GM23248 (cell line): Measurements from ENCODE around the gene BCO1. TPM values are rescaled to one million over a fixed set of nuclear protein-coding genes. Genes with fewer than 3 reads are reported as not detected.

Experiments used
- DNase-seq: peaks from one replicate; pipeline ENCODE4 v3.0.0-alpha.2; 2015
- H2AFZ ChIP-seq: fragments of 200-600 bp; sonication (generic); 2 replicates; pipeline ENCODE4 v1.6.1; 2016; ENCODE audit warnings: antibody characterized with exemption
- H3F3A ChIP-seq: fragments of 200-600 bp; sonication (generic); 2 replicates; pipeline ENCODE4 v1.6.1; 2016; ENCODE audit warnings: mild to moderate bottlenecking, antibody characterized with exemption, mixed run types; ENCODE audit not compliant: insufficient read depth
- H3K27ac ChIP-seq: fragments of 200-600 bp; sonication (generic); 2 replicates; pipeline ENCODE4 v1.5.1; 2016; ENCODE audit warnings: mild to moderate bottlenecking
- H3K27me3 ChIP-seq: fragments of 200-600 bp; sonication (generic); replicated peaks from 2 replicates; pipeline ENCODE4 v1.6.1; 2016; ENCODE audit warnings: mild to moderate bottlenecking; ENCODE audit not compliant: insufficient read depth
- H3K36me3 ChIP-seq: fragments of 200-600 bp; sonication (generic); 2 replicates; pipeline ENCODE4 v1.6.1; 2016; ENCODE audit warnings: low read depth, mild to moderate bottlenecking
- H3K4me1 ChIP-seq: fragments of 200-600 bp; sonication (generic); 2 replicates; pipeline ENCODE4 v1.6.1; 2016; ENCODE audit warnings: mild to moderate bottlenecking; ENCODE audit not compliant: insufficient read depth
- H3K4me2 ChIP-seq: fragments of 200-600 bp; sonication (generic); one replicate; pipeline ENCODE4 v1.6.1; 2016; ENCODE audit warnings: mild to moderate bottlenecking; ENCODE audit not compliant: unreplicated experiment
- H3K4me3 ChIP-seq: fragments of 200-600 bp; sonication (generic); 2 replicates; pipeline ENCODE4 v1.5.1; 2016; ENCODE audit warnings: mild to moderate bottlenecking
- H3K79me2 ChIP-seq: fragments of 200-600 bp; sonication (generic); 2 replicates; pipeline ENCODE4 v1.6.1; 2016; ENCODE audit warnings: mild to moderate bottlenecking; ENCODE audit not compliant: insufficient read depth
- H3K9ac ChIP-seq: fragments of 200-600 bp; sonication (generic); 2 replicates; pipeline ENCODE4 v1.6.1; 2016; ENCODE audit warnings: mild to moderate bottlenecking
- H3K9me2 ChIP-seq: fragments of 200-600 bp; sonication (generic); 2 replicates; pipeline ENCODE4 v1.6.1; 2016; ENCODE audit warnings: mixed run types, mild to moderate bottlenecking, moderate library complexity; ENCODE audit not compliant: insufficient read depth
- H3K9me3 ChIP-seq: fragments of 200-600 bp; sonication (generic); one replicate; pipeline ENCODE4 v1.6.1; 2017; ENCODE audit warnings: low read depth
- H4K20me1 ChIP-seq: fragments of 200-600 bp; sonication (generic); 2 replicates; pipeline ENCODE4 v1.6.0; 2016; ENCODE audit not compliant: insufficient read depth
- EZH2 ChIP-seq: fragments of 200-600 bp; sonication (generic); IDR thresholded peaks from 2 replicates; pipeline ENCODE4 v1.6.1; 2018; ENCODE audit warnings: antibody characterized with exemption, mild to moderate bottlenecking; ENCODE audit not compliant: insufficient read depth, poor library complexity, severe bottlenecking
- EZH2phosphoT487 ChIP-seq: fragments of 200-600 bp; sonication (generic); IDR thresholded peaks from 2 replicates; pipeline ENCODE4 v1.6.1; 2018; ENCODE audit warnings: antibody characterized with exemption, moderate library complexity, mild to moderate bottlenecking, low read depth; ENCODE audit not compliant: insufficient read depth
- WGBS, 2 experiments: methylation state at CpG; one replicate each; pipeline ENCODE4 v1.1.6; 2015 to 2017; ENCODE audit warnings: low lambda C conversion rate in 2 of 2, low coverage in 1 of 2; ENCODE audit errors: missing lambda C conversion rate in 2 of 2; 5-methylcytosine and 5-hydroxymethylcytosine counted together
- in situ Hi-C: fragments of 300-500 bp; cut with MboI; formaldehyde crosslinking; loops from 2 replicates; pipeline ENCODE4 v1.15.0; 2020
- polyA plus RNA-seq: library from polyadenylated mRNA; unstranded; fragments of >200 nt; fragmentation: Nextera tagmentation; extraction: Ambion mirVana; gene quantifications from 2 replicates; pipeline ENCODE4 v1.2.1, GENCODE V29; 2016
- total RNA-seq: library from RNA; depleted of rRNA; stranded (reverse); fragments of >200 nt; shearing (Covaris generic); gene quantifications from 2 replicates; pipeline ENCODE4 v1.2.3, GENCODE V29; 2014

BCO1 gene
- total and polyA plus RNA-seq, 2 experiments from 2014 or later, result not detected

DNA sequence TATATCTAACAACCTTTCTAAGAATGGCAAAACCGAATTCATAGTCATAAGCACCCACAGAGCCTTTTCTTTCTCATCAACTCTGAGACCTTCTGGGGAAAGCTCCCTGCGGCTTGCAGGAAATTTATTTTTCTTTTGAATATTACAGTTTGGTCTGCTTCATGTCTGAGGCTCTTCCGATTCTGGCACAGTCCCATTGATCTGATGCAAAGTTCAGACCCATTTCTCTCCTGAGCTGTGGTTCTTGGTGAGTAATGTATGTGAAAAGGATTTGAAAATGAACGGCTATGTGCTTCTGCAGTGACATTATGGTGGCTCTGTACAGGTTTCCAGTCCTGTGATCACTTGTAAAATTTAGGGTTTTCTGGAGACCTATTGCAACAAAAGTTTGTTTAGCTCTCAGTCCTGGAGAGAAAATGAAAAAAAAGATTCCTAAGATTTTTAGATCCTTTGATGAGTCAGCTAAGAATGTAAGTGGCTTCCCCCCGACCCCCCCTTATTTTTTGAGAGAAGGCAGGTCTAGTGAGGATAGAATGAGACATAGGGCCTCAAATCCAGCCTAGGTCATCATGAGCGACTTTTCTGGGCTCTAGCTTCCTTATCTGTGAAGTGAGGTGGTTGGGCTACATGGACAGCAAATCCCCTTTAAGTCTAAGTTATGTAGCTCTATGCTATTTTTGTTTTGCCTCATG lies 80.9 kb downstream of the BCO1 start:
- WGBS, 2 experiments, result 57 to 62% methylated on average over 6 of the region's 6 CpGs
- Histone ChIP-seq H3K27ac (peak overlapping the region; percentile 52), H3K79me2 (peaks cover 70% of the 10 kb centered on the region)

DNA sequence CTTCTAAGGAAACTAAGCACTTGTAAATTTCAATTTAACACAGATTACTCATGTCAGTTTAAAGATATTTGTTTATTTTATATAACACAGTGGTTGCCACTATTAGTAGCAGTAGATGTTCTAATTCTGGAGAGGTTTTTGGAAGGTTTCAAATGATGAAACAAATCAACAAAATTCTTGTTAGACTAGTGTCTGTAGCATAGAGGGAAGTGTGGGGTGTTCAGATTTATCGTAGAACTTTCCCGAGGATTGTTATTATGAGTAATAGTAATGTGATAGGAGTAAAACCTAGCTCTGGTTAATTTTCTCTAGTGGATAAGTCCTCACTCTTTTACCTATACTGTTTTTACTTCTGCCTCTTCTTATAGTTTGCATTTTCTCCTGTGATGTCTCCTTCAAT lies 82.5 kb downstream of the BCO1 start:
- in situ Hi-C loops, result no loop called here
- H2AFZ ChIP-seq, result no peak overlapping the region
- 85 to 88% methylated on average over 2 of the region's 2 CpGs for WGBS, 2 experiments
- H3K9ac ChIP-seq, result no peak overlapping the region
- peaks cover 86% of the 10 kb centered on the region for H3K79me2 ChIP-seq
- H3K36me3 ChIP-seq, result no peaks in the 10 kb centered on the region
- H3K4me1 ChIP-seq, result peaks cover 26% of the 10 kb centered on the region
- H3K4me3 ChIP-seq, result no peak overlapping the region
- H3K4me2 ChIP-seq, result no peak overlapping the region
- no peaks in the 10 kb centered on the region for H3K9me2 ChIP-seq
- peaks cover 21% of the 10 kb centered on the region for H3F3A ChIP-seq
- H3K27ac ChIP-seq, result no peak overlapping the region
- TF ChIP-seq EZH2phosphoT487 (no peak), EZH2 (no peak)
- peak; percentile 25 for DNase-seq
- H3K9me3 ChIP-seq, result no peaks in the 10 kb centered on the region
- no peaks in the 10 kb centered on the region for H3K27me3 ChIP-seq
- no peaks in the 10 kb centered on the region for H4K20me1 ChIP-seq

More for the DNA sequence above, 80.9 kb downstream of the BCO1 start:
- Histone ChIP-seq H2AFZ (no peak overlapping the region), H3K4me3 (peak overlapping the region; percentile 15), H3K36me3 (no peaks in the 10 kb centered on the region), H3K9me2 (no peaks in the 10 kb centered on the region), H3K4me2 (peak overlapping the region; percentile 57), H3K27me3 (no peaks in the 10 kb centered on the region), H3K9ac (0 out of 2 replicates have a peak overlapping the region, but pooled peaks have one; percentile 5), H3K9me3 (no peaks in the 10 kb centered on the region), H3F3A (peaks cover 24% of the 10 kb centered on the region), H3K4me1 (peaks cover 26% of the 10 kb centered on the region), H4K20me1 (no peaks in the 10 kb centered on the region)
- no peak for TF ChIP-seq EZH2phosphoT487
- TF ChIP-seq EZH2, result no peak
- in situ Hi-C loops, result no loop called here
- DNase-seq, result peak; percentile 79

DNA sequence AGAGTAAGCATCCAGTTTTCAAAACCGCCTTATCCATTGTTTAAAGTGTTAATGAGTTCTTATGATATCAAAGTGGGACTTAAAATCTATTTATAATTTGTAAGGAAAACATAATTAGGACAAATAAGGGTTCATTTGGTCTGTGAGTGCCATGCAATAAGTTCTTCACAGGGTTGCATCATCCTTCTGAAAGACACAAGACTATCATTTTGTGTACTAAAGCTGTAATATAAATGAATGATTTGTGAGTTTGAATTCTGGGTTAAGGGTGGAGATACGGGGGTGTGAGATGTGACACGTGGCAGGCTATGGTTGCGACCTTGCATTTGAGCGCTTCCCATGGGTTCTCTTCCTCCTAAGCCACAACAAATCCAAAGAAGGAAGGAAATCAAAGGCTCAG lies 83.0 kb downstream of the BCO1 start:
- no peak overlapping the region for H3K4me3 ChIP-seq
- H3F3A ChIP-seq, result peaks cover 20% of the 10 kb centered on the region
- H4K20me1 ChIP-seq, result no peaks in the 10 kb centered on the region
- H3K36me3 ChIP-seq, result no peaks in the 10 kb centered on the region
- in situ Hi-C loops, result no loop called here
- peaks cover 88% of the 10 kb centered on the region for H3K79me2 ChIP-seq
- no peak overlapping the region for H3K4me2 ChIP-seq
- H3K4me1 ChIP-seq, result peaks cover 26% of the 10 kb centered on the region
- H3K27me3 ChIP-seq, result no peaks in the 10 kb centered on the region
- DNase-seq, result peak; percentile 3
- no peak overlapping the region for H2AFZ ChIP-seq
- WGBS, 2 experiments, result 91 to 95% methylated on average over 5 of the region's 5 CpGs
- no peak overlapping the region for H3K27ac ChIP-seq
- H3K9me2 ChIP-seq, result no peaks in the 10 kb centered on the region
- no peak overlapping the region for H3K9ac ChIP-seq
- TF ChIP-seq EZH2phosphoT487 (no peak), EZH2 (no peak)
- no peaks in the 10 kb centered on the region for H3K9me3 ChIP-seq

DNA sequence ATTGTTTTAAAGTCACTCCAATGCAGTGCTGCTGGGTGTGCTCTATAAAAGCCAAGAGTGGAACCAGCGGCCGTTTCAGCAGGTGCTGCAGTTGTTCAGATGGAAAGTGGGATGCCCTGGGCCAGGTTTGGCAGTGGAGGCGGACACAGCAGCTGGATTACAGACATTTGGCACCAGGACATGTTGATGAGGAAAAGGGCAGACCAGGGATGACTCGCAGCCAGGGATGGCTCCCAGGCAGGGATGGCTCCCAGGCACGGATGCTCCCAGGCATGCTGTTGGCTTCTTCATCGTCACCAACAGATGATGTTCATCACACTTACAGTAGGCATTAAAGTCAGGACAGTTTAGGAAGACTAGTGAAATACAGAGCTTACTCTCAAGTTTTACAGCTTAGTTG lies 86.3 kb downstream of the BCO1 start:
- in situ Hi-C loops, result no loop called here
- H3K36me3 ChIP-seq, result no peaks in the 10 kb centered on the region
- H3K79me2 ChIP-seq, result peaks cover 96% of the 10 kb centered on the region
- TF ChIP-seq EZH2phosphoT487 (no peak), EZH2 (no peak)
- peaks cover 16% of the 10 kb centered on the region for H3K4me1 ChIP-seq
- 54 to 57% methylated on average over 6 of the region's 6 CpGs for WGBS, 2 experiments
- peak; percentile 64 for DNase-seq
- no peak overlapping the region for H2AFZ ChIP-seq
- no peaks in the 10 kb centered on the region for H3K27me3 ChIP-seq
- H3K9ac ChIP-seq, result no peak overlapping the region
- no peaks in the 10 kb centered on the region for H3K9me3 ChIP-seq
- H3K9me2 ChIP-seq, result no peaks in the 10 kb centered on the region
- H3K4me2 ChIP-seq, result no peak overlapping the region
- H3K27ac ChIP-seq, result no peak overlapping the region
- 0 out of 2 replicates have a peak, but pooled peaks cover 2% of the 10 kb centered on the region for H4K20me1 ChIP-seq
- H3K4me3 ChIP-seq, result no peak overlapping the region
- H3F3A ChIP-seq, result peaks cover 13% of the 10 kb centered on the region
